HepG2 (cell line): ENCODE data around the gene PSMD1. TPM values are rescaled to one million over a fixed set of nuclear protein-coding genes. Genes with fewer than 3 reads are reported as not detected.

Source experiments
- KAT8 ChIP-seq: IDR thresholded peaks from 2 replicates; pipeline ENCODE4 v1.6.1; 2016; ENCODE audit warnings: missing genetic modification reagents, missing compliant biosample characterization
- MYC ChIP-seq: sonication (generic); formaldehyde crosslinking; IDR thresholded peaks from 2 replicates; pipeline ENCODE4 v1.9.0; 2021; ENCODE audit warnings: missing genetic modification reagents, borderline replicate concordance
- NPAS2 ChIP-seq: sonication (generic); formaldehyde crosslinking; IDR thresholded peaks from 2 replicates; pipeline ENCODE4 v1.8.0; 2022; ENCODE audit warnings: mild to moderate bottlenecking, missing genetic modification reagents, borderline replicate concordance
- PCBP1 ChIP-seq: fragments of 200-400 bp; formaldehyde crosslinking; IDR thresholded peaks from 2 replicates; pipeline ENCODE4 v1.6.1; 2017; ENCODE audit warnings: mild to moderate bottlenecking, low read depth, low read length, borderline replicate concordance
- SMAD1 ChIP-seq: sonication (generic); formaldehyde crosslinking; IDR thresholded peaks from 2 replicates; pipeline ENCODE4 v1.4.0; 2020; ENCODE audit warnings: missing genetic modification reagents, low read depth, mild to moderate bottlenecking, borderline replicate concordance
- ZNF33A ChIP-seq: sonication (generic); formaldehyde crosslinking; IDR thresholded peaks from 2 replicates; pipeline ENCODE4 v1.5.1; 2020; ENCODE audit warnings: missing genetic modification reagents, mild to moderate bottlenecking, moderate library complexity, borderline replicate concordance
- ZNF747 ChIP-seq: sonication (generic); formaldehyde crosslinking; IDR thresholded peaks from 2 replicates; pipeline ENCODE4 v1.8.1; 2023; ENCODE audit warnings: missing genetic modification reagents, mild to moderate bottlenecking, borderline replicate concordance
- ZNF749 ChIP-seq: sonication (generic); formaldehyde crosslinking; IDR thresholded peaks from 2 replicates; pipeline ENCODE4 v1.8.0; 2022; ENCODE audit warnings: mild to moderate bottlenecking, missing genetic modification reagents, moderate library complexity, borderline replicate concordance
- ZNF768 ChIP-seq: sonication (generic); formaldehyde crosslinking; IDR thresholded peaks from 2 replicates; pipeline ENCODE4 v1.4.0; 2020; ENCODE audit warnings: missing genetic modification reagents
- ZNF83 ChIP-seq: sonication (generic); formaldehyde crosslinking; IDR thresholded peaks from 2 replicates; pipeline ENCODE4 v1.4.0; 2020; ENCODE audit warnings: missing genetic modification reagents, mild to moderate bottlenecking, borderline replicate concordance
- ZSCAN25 ChIP-seq: sonication (generic); formaldehyde crosslinking; IDR thresholded peaks from 2 replicates; pipeline ENCODE4 v1.8.0; 2022; ENCODE audit warnings: mild to moderate bottlenecking, missing genetic modification reagents
- polyA plus RNA-seq, 8 experiments: library from polyadenylated mRNA; depleted of rRNA in 3 of 8; stranded (reverse) in 7 of 8; unstranded in 1 of 8; fragments of >200 nt; fragmentation: Illumina TruSeq in 4 of 8; extraction: Trizol in 4 of 8; gene quantifications; 2 replicates each; pipeline versions ENCODE4 v1.2.1 to v1.2.3, GENCODE V29; 2011 to 2016; ENCODE audit warnings: low read depth in 4 of 8, missing spikeins in 1 of 8, mixed read lengths in 1 of 8; ENCODE audit not compliant: insufficient read depth in 1 of 8
- total RNA-seq, 5 experiments: library from RNA; depleted of rRNA; stranded (reverse); fragments of >200 nt; fragmentation: Illumina TruSeq; extraction: Trizol; gene quantifications; 2 replicates each; pipeline ENCODE4 v1.2.3, GENCODE V29; 2016; ENCODE audit warnings: low read depth in 1 of 5
- TF ChIP-seq, protein P1 (sequence below): IDR thresholded peaks from 2 replicates; pipeline ENCODE4 v1.6.1; 2016; ENCODE audit warnings: missing genetic modification reagents, missing compliant biosample characterization
- TF ChIP-seq, protein P2 (sequence below): sonication (generic); formaldehyde crosslinking; IDR thresholded peaks from 2 replicates; pipeline ENCODE4 v1.5.0; 2020; ENCODE audit warnings: mild to moderate bottlenecking, missing genetic modification reagents
- TF ChIP-seq, protein P3 (sequence below): IDR thresholded peaks from 2 replicates; pipeline ENCODE4 v1.6.1; 2018; ENCODE audit warnings: missing genetic modification reagents
- TF ChIP-seq, protein P4 (sequence below): sonication (generic); formaldehyde crosslinking; conservative IDR thresholded peaks from 2 replicates; pipeline ENCODE4 v1.5.0; 2020; ENCODE audit warnings: missing genetic modification reagents
- TF ChIP-seq, protein P5 (sequence below): sonication (generic); formaldehyde crosslinking; conservative IDR thresholded peaks from 2 replicates; pipeline ENCODE4 v1.4.0; 2020; ENCODE audit warnings: missing genetic modification reagents
- TF ChIP-seq, protein P6 (sequence below): sonication (generic); formaldehyde crosslinking; conservative IDR thresholded peaks from 2 replicates; pipeline ENCODE4 v1.4.0; 2020; ENCODE audit warnings: missing genetic modification reagents

Gene PSMD1
- total and polyA plus RNA-seq, 2 of the 13 experiments (the other 11 are each of a cell fraction or from before 2014, with no cell fraction given) = 136 to 191 TPM

DNA sequence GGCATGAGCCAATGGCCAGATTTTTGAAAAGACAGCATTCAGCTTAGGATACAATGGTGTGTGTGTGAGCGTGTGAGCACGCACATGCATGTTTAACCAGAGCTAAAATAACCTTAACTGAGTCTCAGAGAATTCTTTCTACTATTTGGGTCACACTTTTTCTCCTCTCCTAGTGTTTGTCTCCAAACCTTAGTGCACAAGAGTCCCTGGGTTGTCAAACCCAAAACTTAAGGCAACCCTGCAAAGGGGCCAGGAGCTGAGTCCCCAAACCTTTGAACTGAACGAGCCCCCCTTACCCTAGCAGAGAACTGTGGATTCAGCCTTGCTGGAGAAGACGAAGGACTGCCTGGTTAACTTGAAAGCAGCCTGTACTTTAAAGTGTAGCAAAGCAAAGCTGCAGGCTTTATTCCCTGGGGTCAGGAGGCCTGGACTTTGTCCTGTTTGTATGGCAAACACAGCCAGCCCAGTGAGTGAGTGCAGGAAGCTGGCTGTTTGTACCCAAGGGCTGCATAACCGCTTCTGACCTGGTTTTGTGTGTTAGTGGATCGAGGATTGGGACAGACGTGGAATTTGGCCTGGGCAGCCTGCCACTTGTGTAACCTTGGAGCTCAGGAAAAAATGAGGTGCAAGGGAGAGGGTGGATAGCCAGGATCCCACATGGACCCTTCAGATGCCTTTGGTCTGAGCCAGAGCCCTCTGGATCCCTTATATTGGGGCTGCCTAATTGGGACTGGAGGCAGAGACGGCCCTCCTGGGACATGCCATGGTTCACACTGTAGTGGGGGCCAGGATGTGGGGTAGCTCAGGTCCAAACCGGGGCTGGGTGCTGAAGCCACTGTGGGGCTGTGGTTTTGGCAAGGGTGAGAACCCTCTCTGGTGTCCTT, 6.4 kb upstream of the PSMD1 start (continued):
- 0 out of 2 replicates have a peak, but pooled peaks have one; percentile 20 for TF ChIP-seq ZNF83 (CRISPR knock-in tag)
- TF ChIP-seq, protein P1, sequence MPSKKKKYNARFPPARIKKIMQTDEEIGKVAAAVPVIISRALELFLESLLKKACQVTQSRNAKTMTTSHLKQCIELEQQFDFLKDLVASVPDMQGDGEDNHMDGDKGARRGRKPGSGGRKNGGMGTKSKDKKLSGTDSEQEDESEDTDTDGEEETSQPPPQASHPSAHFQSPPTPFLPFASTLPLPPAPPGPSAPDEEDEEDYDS (CRISPR knock-in tag) = peak; percentile 98
- TF ChIP-seq ZNF749 (CRISPR knock-in tag) = peak; percentile 93
- TF ChIP-seq, protein P2, sequence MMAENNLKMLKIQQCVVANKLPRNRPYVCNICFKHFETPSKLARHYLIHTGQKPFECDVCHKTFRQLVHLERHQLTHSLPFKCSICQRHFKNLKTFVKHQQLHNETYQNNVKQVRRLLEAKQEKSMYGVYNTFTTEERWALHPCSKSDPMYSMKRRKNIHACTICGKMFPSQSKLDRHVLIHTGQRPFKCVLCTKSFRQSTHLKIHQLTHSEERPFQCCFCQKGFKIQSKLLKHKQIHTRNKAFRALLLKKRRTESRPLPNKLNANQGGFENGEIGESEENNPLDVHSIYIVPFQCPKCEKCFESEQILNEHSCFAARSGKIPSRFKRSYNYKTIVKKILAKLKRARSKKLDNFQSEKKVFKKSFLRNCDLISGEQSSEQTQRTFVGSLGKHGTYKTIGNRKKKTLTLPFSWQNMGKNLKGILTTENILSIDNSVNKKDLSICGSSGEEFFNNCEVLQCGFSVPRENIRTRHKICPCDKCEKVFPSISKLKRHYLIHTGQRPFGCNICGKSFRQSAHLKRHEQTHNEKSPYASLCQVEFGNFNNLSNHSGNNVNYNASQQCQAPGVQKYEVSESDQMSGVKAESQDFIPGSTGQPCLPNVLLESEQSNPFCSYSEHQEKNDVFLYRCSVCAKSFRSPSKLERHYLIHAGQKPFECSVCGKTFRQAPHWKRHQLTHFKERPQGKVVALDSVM = peak; percentile 91
- peak; percentile 94; the same call in 1 of the 2 replicates for TF ChIP-seq ZNF768 (CRISPR knock-in tag)
- TF ChIP-seq, protein P3, sequence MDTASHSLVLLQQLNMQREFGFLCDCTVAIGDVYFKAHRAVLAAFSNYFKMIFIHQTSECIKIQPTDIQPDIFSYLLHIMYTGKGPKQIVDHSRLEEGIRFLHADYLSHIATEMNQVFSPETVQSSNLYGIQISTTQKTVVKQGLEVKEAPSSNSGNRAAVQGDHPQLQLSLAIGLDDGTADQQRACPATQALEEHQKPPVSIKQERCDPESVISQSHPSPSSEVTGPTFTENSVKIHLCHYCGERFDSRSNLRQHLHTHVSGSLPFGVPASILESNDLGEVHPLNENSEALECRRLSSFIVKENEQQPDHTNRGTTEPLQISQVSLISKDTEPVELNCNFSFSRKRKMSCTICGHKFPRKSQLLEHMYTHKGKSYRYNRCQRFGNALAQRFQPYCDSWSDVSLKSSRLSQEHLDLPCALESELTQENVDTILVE = peak; percentile 80
- TF ChIP-seq NPAS2 (CRISPR knock-in tag) = peak; percentile 60; the same call in 1 of the 2 replicates
- no peak for TF ChIP-seq PCBP1
- TF ChIP-seq ZNF33A (CRISPR knock-in tag) = peak; percentile 99; the same call in 1 of the 2 replicates
- no peak for TF ChIP-seq SMAD1 (CRISPR knock-in tag)
- TF ChIP-seq, protein P4, sequence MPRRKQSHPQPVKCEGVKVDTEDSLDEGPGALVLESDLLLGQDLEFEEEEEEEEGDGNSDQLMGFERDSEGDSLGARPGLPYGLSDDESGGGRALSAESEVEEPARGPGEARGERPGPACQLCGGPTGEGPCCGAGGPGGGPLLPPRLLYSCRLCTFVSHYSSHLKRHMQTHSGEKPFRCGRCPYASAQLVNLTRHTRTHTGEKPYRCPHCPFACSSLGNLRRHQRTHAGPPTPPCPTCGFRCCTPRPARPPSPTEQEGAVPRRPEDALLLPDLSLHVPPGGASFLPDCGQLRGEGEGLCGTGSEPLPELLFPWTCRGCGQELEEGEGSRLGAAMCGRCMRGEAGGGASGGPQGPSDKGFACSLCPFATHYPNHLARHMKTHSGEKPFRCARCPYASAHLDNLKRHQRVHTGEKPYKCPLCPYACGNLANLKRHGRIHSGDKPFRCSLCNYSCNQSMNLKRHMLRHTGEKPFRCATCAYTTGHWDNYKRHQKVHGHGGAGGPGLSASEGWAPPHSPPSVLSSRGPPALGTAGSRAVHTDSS (CRISPR knock-in tag) = no peak; the same call in 1 of the 2 replicates
- TF ChIP-seq MYC = peak; percentile 92
- TF ChIP-seq KAT8 (CRISPR knock-in tag) = peak; percentile 91
- peak; percentile 99 for TF ChIP-seq ZNF747 (CRISPR knock-in tag)
- TF ChIP-seq, protein P5, sequence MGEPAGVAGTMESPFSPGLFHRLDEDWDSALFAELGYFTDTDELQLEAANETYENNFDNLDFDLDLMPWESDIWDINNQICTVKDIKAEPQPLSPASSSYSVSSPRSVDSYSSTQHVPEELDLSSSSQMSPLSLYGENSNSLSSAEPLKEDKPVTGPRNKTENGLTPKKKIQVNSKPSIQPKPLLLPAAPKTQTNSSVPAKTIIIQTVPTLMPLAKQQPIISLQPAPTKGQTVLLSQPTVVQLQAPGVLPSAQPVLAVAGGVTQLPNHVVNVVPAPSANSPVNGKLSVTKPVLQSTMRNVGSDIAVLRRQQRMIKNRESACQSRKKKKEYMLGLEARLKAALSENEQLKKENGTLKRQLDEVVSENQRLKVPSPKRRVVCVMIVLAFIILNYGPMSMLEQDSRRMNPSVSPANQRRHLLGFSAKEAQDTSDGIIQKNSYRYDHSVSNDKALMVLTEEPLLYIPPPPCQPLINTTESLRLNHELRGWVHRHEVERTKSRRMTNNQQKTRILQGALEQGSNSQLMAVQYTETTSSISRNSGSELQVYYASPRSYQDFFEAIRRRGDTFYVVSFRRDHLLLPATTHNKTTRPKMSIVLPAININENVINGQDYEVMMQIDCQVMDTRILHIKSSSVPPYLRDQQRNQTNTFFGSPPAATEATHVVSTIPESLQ (CRISPR knock-in tag) = peak; percentile 94; the same call in 1 of the 2 replicates
- TF ChIP-seq ZSCAN25 (CRISPR knock-in tag) = peak; percentile 80
- TF ChIP-seq, protein P6, sequence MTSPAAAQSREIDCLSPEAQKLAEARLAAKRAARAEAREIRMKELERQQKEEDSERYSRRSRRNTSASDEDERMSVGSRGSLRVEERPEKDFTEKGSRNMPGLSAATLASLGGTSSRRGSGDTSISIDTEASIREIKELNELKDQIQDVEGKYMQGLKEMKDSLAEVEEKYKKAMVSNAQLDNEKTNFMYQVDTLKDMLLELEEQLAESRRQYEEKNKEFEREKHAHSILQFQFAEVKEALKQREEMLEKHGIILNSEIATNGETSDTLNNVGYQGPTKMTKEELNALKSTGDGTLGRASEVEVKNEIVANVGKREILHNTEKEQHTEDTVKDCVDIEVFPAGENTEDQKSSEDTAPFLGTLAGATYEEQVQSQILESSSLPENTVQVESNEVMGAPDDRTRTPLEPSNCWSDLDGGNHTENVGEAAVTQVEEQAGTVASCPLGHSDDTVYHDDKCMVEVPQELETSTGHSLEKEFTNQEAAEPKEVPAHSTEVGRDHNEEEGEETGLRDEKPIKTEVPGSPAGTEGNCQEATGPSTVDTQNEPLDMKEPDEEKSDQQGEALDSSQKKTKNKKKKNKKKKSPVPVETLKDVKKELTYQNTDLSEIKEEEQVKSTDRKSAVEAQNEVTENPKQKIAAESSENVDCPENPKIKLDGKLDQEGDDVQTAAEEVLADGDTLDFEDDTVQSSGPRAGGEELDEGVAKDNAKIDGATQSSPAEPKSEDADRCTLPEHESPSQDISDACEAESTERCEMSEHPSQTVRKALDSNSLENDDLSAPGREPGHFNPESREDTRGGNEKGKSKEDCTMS (CRISPR knock-in tag) = no peak; the same call in none of the 2 replicates
